Bone marrow (tissue), 2 donors: ENCODE results near the gene AP3M1.

Experiments
- DNase-seq, 2 donors: peaks; one replicate each; lab custom pipeline; 2025; lab: John Stamatoyannopoulos, UW

Gene AP3M1

GRCh38 chr10:74114041-74114448 is 36.6 kb downstream of the AP3M1 start:
- DNase-seq: no peak

GRCh38 chr10:74113546-74113945 is 37.1 kb downstream of the AP3M1 start:
- DNase-seq: no peak

GRCh38 chr10:74111799-74112198 is 38.8 kb downstream of the AP3M1 start:
- no peak for DNase-seq

- DNase-seq: no peak
These were observed 40.5 kb downstream of the AP3M1 start for GRCh38 chr10:74110120-74110519.

- DNase-seq: no peak
These were observed 41.2 kb downstream of the AP3M1 start for GRCh38 chr10:74109452-74109851.

- no peak for DNase-seq
These were observed 43.2 kb downstream of the AP3M1 start for GRCh38 chr10:74107391-74107790.

- DNase-seq: no peak
These were observed 45.6 kb downstream of the AP3M1 start for GRCh38 chr10:74104996-74105395.

GRCh38 chr10:74104480-74104879 is 46.1 kb downstream of the AP3M1 start:
- DNase-seq: no peak

GRCh38 chr10:74103560-74104258 is 46.9 kb downstream of the AP3M1 start:
- no peak for DNase-seq

- DNase-seq: no peak
These were observed 50.8 kb downstream of the AP3M1 start for GRCh38 chr10:74099836-74100235.

GRCh38 chr10:74099420-74099819 is 51.2 kb downstream of the AP3M1 start:
- no peak for DNase-seq

GRCh38 chr10:74097776-74098175 is 52.9 kb downstream of the AP3M1 start:
- DNase-seq: no peak

GRCh38 chr10:74096777-74097176 is 53.9 kb downstream of the AP3M1 start:
- DNase-seq: no peak

GRCh38 chr10:74094231-74094630 is 56.4 kb downstream of the AP3M1 start:
- DNase-seq: no peak

GRCh38 chr10:74093530-74094164 is 57.0 kb downstream of the AP3M1 start:
- no peak for DNase-seq

GRCh38 chr10:74092372-74092771 is 58.3 kb downstream of the AP3M1 start:
- DNase-seq: no peak

GRCh38 chr10:74088722-74089121 is 61.9 kb downstream of the AP3M1 start:
- no peak for DNase-seq

- DNase-seq: no peak
These were observed 64.3 kb downstream of the AP3M1 start for GRCh38 chr10:74086317-74086716.

- DNase-seq: no peak
These were observed 65.7 kb downstream of the AP3M1 start for GRCh38 chr10:74084955-74085354.

- no peak for DNase-seq
These were observed 67.3 kb downstream of the AP3M1 start for GRCh38 chr10:74083304-74083703.

- no peak for DNase-seq
These were observed 68.5 kb downstream of the AP3M1 start for GRCh38 chr10:74081941-74082718.

- peak in 1 of 2 donors; percentile 35 for DNase-seq
These were observed 69.3 kb downstream of the AP3M1 start for GRCh38 chr10:74081192-74081803.
